ENCODE results near the gene IST1. TPM values are rescaled to one million over a fixed set of nuclear protein-coding genes. Genes with fewer than 3 reads are reported as not detected.

Gene IST1
- 100 to 1,000 TPM; 229 to 249 (median 230) TPM for total RNA-seq

- peak; percentile 92 for DNase-seq (ENCODE audit: low spot score)
- TF ChIP-seq CTCF (IDR thresholded peaks at IDR 0.05) = no peak
- ATAC-seq (ENCODE audit: low FRiP score) = peak; percentile 98
Measured at GRCh38 chr16:71894921-71895678, at the start of gene IST1. Gene IST1 (plus strand): TSS chr16:71895531. CDS start chr16:71915641, 20,110 bp downstream.

- TF ChIP-seq CTCF (IDR thresholded peaks at IDR 0.05) = no peak
- DNase-seq (ENCODE audit: low spot score) = peak; percentile 65
- peak; percentile 94 for ATAC-seq (ENCODE audit: low FRiP score)
Measured at GRCh38 chr16:71845639-71846430, 49.5 kb upstream of the IST1 start, which contains the start of gene ATXN1L. Gene ATXN1L (plus strand): TSS chr16:71845976. CDS start chr16:71849741, 3,765 bp downstream.

GRCh38 chr16:71846431-71846830 is 48.9 kb upstream of the IST1 start:
- no peak for TF ChIP-seq CTCF (IDR thresholded peaks at IDR 0.05)
- no peak for DNase-seq (ENCODE audit: low spot score)
- ATAC-seq (ENCODE audit: low FRiP score) = no peak

GRCh38 chr16:71847096-71847495 is 48.2 kb upstream of the IST1 start:
- no peak for TF ChIP-seq CTCF (IDR thresholded peaks at IDR 0.05)
- DNase-seq (ENCODE audit: low spot score) (no peak), ATAC-seq (ENCODE audit: low FRiP score) (no peak)

GRCh38 chr16:71848622-71849021 is 46.7 kb upstream of the IST1 start:
- no peak for TF ChIP-seq CTCF (IDR thresholded peaks at IDR 0.05)
- no peak for ATAC-seq (ENCODE audit: low FRiP score)
- DNase-seq (ENCODE audit: low spot score) = no peak

- DNase-seq (ENCODE audit: low spot score) (no peak), ATAC-seq (ENCODE audit: low FRiP score) (no peak)
- no peak for TF ChIP-seq CTCF (IDR thresholded peaks at IDR 0.05)
Measured at GRCh38 chr16:71851746-71852145, 43.6 kb upstream of the IST1 start.

Data from omental fat pad (tissue), 4 donors.